CD14-positive monocyte (primary cell): ENCODE data around the gene TMEM184B. TPM values are rescaled to one million over a fixed set of nuclear protein-coding genes. Genes with fewer than 3 reads are reported as not detected.

Experiments
- DNase-seq, 3 donors: peaks; one replicate each; pipeline ENCODE4 v3.0.0-alpha.2; 2011 to 2022
- H2AFZ ChIP-seq: 2 replicates; pipeline ENCODE4 v1.6.0; 2012; ENCODE audit warnings: mild to moderate bottlenecking, low read depth, low read length, inconsistent platforms; ENCODE audit not compliant: insufficient read depth, poor library complexity, severe bottlenecking
- H3K27ac ChIP-seq, 2 donors: 1 replicate in 1 of 2; 2 replicates in 1 of 2; pipeline ENCODE4 v1.5.1; 2012 to 2013; ENCODE audit warnings: low read length in 2 of 2, control low read depth in 1 of 2, inconsistent platforms in 1 of 2, low read depth in 1 of 2, mild to moderate bottlenecking in 1 of 2
- H3K27me3 ChIP-seq, 2 donors: one replicate each; pipeline versions ENCODE4 v1.6.0 to v1.6.1; 2011 to 2013; ENCODE audit warnings: low read length in 2 of 2; ENCODE audit not compliant: control insufficient read depth in 2 of 2, insufficient read depth in 2 of 2
- H3K36me3 ChIP-seq, 2 donors: replicated peaks in 1 of 2; 1 replicate in 1 of 2; 2 replicates in 1 of 2; pipeline versions ENCODE4 v1.5.1 to v1.6.1; 2012 to 2013; ENCODE audit warnings: low read length in 2 of 2, control low read depth in 1 of 2, inconsistent platforms in 1 of 2, mild to moderate bottlenecking in 1 of 2; ENCODE audit not compliant: insufficient read depth in 2 of 2, control insufficient read depth in 1 of 2
- H3K4me1 ChIP-seq, 2 donors: 1 replicate in 1 of 2; 2 replicates in 1 of 2; pipeline versions ENCODE4 v1.5.1 to v1.6.1; 2012 to 2013; ENCODE audit warnings: low read length in 2 of 2, control low read depth in 1 of 2, inconsistent platforms in 1 of 2, mild to moderate bottlenecking in 1 of 2, moderate library complexity in 1 of 2; ENCODE audit not compliant: insufficient read depth in 2 of 2, control insufficient read depth in 1 of 2
- H3K4me2 ChIP-seq: replicated peaks from 2 replicates; pipeline ENCODE3; 2012; ENCODE audit warnings: low read length, moderate library complexity, mild to moderate bottlenecking; ENCODE audit not compliant: poor library complexity, severe bottlenecking; ENCODE audit errors: extremely low read depth
- H3K4me3 ChIP-seq, 3 experiments: fragments of 200-600 bp in 1 of 3; sonication (generic) in 1 of 3; replicated peaks in 1 of 3; 1 replicate in 2 of 3; 2 replicates in 1 of 3; pipeline ENCODE4 v1.5.1; 2011 to 2013; ENCODE audit warnings: low read length in 3 of 3, mild to moderate bottlenecking in 3 of 3, control low read depth in 2 of 3, low read depth in 2 of 3, inconsistent platforms in 1 of 3, moderate library complexity in 1 of 3
- H3K79me2 ChIP-seq: 2 replicates; pipeline ENCODE4 v1.6.0; 2012; ENCODE audit warnings: mild to moderate bottlenecking, control low read depth, inconsistent platforms, low read length, moderate library complexity; ENCODE audit not compliant: insufficient read depth
- H3K9ac ChIP-seq: 2 replicates; pipeline ENCODE4 v1.6.0; 2017; ENCODE audit warnings: low read length, mild to moderate bottlenecking; ENCODE audit not compliant: insufficient read depth, poor library complexity, severe bottlenecking
- H3K9me3 ChIP-seq, 2 donors: replicated peaks in 1 of 2; 1 replicate in 1 of 2; 2 replicates in 1 of 2; pipeline versions ENCODE4 v1.5.1 to v1.6.1; 2012 to 2013; ENCODE audit warnings: low read length in 2 of 2, control low read depth in 1 of 2; ENCODE audit not compliant: control insufficient read depth in 1 of 2, insufficient read depth in 1 of 2
- H4K20me1 ChIP-seq: 2 replicates; pipeline ENCODE4 v1.6.0; 2012; ENCODE audit warnings: mild to moderate bottlenecking, low read length, control low read depth, moderate library complexity; ENCODE audit not compliant: insufficient read depth
- H3K27ac Mint-ChIP-seq, 7 donors: one replicate each; pipeline ENCODE4 v1.8.0; 2020; ENCODE audit warnings: mild to moderate bottlenecking in 7 of 7, mixed read lengths in 7 of 7, moderate library complexity in 6 of 7, inconsistent platforms in 2 of 7
- H3K27me3 Mint-ChIP-seq, 3 donors: one replicate each; pipeline ENCODE4 v1.8.0; 2021 to 2022; ENCODE audit warnings: low read depth in 3 of 3, mild to moderate bottlenecking in 3 of 3, mixed read lengths in 3 of 3, moderate library complexity in 3 of 3, inconsistent platforms in 1 of 3
- H3K36me3 Mint-ChIP-seq, 2 donors: one replicate each; pipeline ENCODE4 v1.8.0; 2020; ENCODE audit warnings: mixed read lengths in 2 of 2, inconsistent platforms in 1 of 2, mild to moderate bottlenecking in 1 of 2
- H3K4me1 Mint-ChIP-seq: one replicate; pipeline ENCODE4 v1.8.0; 2020; ENCODE audit warnings: mild to moderate bottlenecking, mixed read lengths
- H3K4me3 Mint-ChIP-seq, 2 donors: one replicate each; pipeline ENCODE4 v1.8.0; 2020; ENCODE audit warnings: mild to moderate bottlenecking in 2 of 2, mixed read lengths in 2 of 2, moderate library complexity in 1 of 2
- H3K9me3 Mint-ChIP-seq, 7 donors: one replicate each; pipeline ENCODE4 v1.8.0; 2020 to 2022; ENCODE audit warnings: mixed read lengths in 7 of 7, mild to moderate bottlenecking in 6 of 7, moderate library complexity in 6 of 7, inconsistent platforms in 2 of 7
- WGBS: methylation state at CpG from one replicate; pipeline ENCODE4 v1.1.5; 2013; ENCODE audit warnings: missing lambda C conversion rate; ENCODE audit not compliant: insufficient coverage; 5-methylcytosine and 5-hydroxymethylcytosine counted together
- intact Hi-C, 2 donors: fragments of 100-400 bp; cut with micrococcal nuclease; formaldehyde crosslinking; loops; one replicate each; pipeline versions ENCODE4 v1.15.0 to v1.15.1; 2023
- polyA plus RNA-seq, 3 donors: library from polyadenylated mRNA; depleted of rRNA in 1 of 3; unstranded in 2 of 3; stranded (reverse) in 1 of 3; fragments of 300-500 nt in 2 of 3; fragments of >200 nt in 1 of 3; fragmentation: Illumina TruSeq in 2 of 3; gene quantifications; 1 replicate in 2 of 3; 2 replicates in 1 of 3; pipeline ENCODE4 v1.2.3, GENCODE V29; 2012 to 2021
- TF ChIP-seq, protein P1 (sequence below): fragments of 200-600 bp; IDR thresholded peaks from one replicate; pipeline ENCODE4 v1.8.0; 2022; ENCODE audit warnings: antibody characterized with exemption, mild to moderate bottlenecking

The TMEM184B gene
- polyA plus RNA-seq, 3 donors = 7.4 to 17.7 (median 10.6) TPM

DNA sequence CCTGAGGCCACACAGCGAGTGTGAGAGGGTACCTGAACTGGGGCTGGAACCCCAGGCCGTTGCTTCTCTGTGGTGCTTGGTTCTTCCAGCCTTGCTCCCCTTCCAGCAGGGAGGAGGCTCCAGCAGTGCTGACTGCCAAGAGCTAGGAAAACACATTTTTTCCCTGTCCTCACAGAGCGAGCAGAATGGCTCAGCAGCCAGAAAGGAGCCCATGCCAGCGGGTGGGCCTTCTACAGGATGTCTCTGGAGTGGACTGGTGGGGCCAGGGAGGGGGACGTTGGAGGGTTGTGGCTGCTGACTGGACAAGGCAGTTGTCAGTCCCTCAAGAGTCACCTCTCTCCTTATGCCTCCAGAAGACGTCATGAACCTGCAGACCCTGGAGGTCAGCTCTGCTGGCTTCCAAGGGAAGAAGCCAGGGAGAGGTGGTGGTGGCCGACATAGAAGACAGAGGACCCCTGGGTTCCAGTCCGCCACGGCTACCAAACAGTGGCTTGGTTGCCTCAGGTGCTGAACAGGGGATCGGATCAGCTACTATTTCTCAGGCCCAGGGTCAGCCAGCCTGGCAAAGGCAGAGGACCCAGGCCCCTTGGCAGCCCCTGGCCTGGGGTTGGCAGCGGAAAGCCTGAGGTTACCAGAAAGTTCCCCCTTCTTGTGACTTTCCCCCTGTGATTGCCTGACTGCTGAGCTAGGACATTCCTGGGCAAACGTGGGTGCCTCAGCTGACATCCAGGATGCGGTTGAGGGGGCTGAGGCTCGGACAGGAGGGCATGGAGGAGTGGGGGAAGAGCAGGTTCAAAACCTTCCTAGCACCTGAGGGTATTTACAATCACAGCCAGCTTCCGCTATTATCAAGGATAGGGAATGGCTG is 67.3 kb downstream of the TMEM184B start:
- Mint-ChIP-seq H3K9me3 (no peaks in the 10 kb centered on the region), H3K27ac (peak overlapping the region in 1 of 7 donors; percentile 58), H3K4me1 (peaks cover 41% of the 10 kb centered on the region), H3K27me3 (peaks cover 14 to 36% (median 25%) of the 10 kb centered on the region in 3 donors), H3K36me3 (peaks cover 0 to 2% of the 10 kb centered on the region in 2 donors), H3K4me3 (no peak overlapping the region)
- Histone ChIP-seq H3K9me3 (no peaks in the 10 kb centered on the region), H3K4me2 (no peak overlapping the region), H3K27ac (no peak overlapping the region), H4K20me1 (peaks cover 63% of the 10 kb centered on the region), H3K4me3 (no peak overlapping the region), H3K27me3 (peaks cover 0 to 15% of the 10 kb centered on the region in 2 donors), H3K36me3 (no peaks in the 10 kb centered on the region), H3K4me1 (peaks cover 21 to 41% of the 10 kb centered on the region in 2 donors), H2AFZ (no peak overlapping the region), H3K79me2 (no peaks in the 10 kb centered on the region), H3K9ac (no peak overlapping the region)
- no peak for DNase-seq
- 96% methylated on average over 8 of the region's 15 CpGs for WGBS
- TF ChIP-seq, protein P1, sequence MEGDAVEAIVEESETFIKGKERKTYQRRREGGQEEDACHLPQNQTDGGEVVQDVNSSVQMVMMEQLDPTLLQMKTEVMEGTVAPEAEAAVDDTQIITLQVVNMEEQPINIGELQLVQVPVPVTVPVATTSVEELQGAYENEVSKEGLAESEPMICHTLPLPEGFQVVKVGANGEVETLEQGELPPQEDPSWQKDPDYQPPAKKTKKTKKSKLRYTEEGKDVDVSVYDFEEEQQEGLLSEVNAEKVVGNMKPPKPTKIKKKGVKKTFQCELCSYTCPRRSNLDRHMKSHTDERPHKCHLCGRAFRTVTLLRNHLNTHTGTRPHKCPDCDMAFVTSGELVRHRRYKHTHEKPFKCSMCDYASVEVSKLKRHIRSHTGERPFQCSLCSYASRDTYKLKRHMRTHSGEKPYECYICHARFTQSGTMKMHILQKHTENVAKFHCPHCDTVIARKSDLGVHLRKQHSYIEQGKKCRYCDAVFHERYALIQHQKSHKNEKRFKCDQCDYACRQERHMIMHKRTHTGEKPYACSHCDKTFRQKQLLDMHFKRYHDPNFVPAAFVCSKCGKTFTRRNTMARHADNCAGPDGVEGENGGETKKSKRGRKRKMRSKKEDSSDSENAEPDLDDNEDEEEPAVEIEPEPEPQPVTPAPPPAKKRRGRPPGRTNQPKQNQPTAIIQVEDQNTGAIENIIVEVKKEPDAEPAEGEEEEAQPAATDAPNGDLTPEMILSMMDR = no peak
- intact Hi-C loops = no loop called here

DNA sequence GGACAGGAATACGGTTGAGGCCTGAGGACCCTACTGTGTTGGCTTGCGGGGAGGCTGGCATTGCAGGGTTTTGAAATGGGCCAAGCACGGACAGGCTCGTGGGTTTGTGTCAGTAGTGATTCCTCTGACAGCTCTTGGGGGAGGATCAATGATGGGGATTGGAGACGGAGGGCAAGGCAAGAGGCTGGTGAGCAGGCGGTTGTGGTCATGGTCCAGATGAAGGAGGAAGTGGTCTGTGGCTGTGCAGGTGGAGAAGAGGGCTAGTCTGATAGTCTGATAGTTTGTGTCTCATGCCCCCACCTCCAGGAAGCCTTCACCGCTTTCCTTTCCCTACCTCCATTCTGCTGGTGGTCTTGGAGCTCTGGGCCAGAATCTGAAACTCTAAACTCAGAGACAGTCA is 68.0 kb downstream of the TMEM184B start:
- peaks cover 41% of the 10 kb centered on the region for H3K4me1 Mint-ChIP-seq
- H3K4me3 ChIP-seq = no peak overlapping the region

More for the DNA sequence above, 68.0 kb downstream of the TMEM184B start:
- no peak overlapping the region for H3K27ac Mint-ChIP-seq
- no peaks in the 10 kb centered on the region for H3K9me3 ChIP-seq
- peaks cover 0 to 2% of the 10 kb centered on the region in 2 donors for H3K36me3 Mint-ChIP-seq
- no peak for DNase-seq
- peaks cover 0 to 15% of the 10 kb centered on the region in 2 donors for H3K27me3 ChIP-seq
- intact Hi-C loops = loop anchor here in 1 of 2 donors (1.0 to 5.0 kb wide), 2 partner anchors 9 to 57 kb away; no protein-coding TSS in a partner anchor
- WGBS = 22% methylated on average over 6 of the region's 7 CpGs
- H3K9ac ChIP-seq = no peak overlapping the region
- peaks cover 57% of the 10 kb centered on the region for H4K20me1 ChIP-seq
- H3K4me3 Mint-ChIP-seq = peak overlapping the region in 1 of 2 donors; percentile 12
- peaks cover 14 to 38% (median 23%) of the 10 kb centered on the region in 3 donors for H3K27me3 Mint-ChIP-seq
- H3K36me3 ChIP-seq = no peaks in the 10 kb centered on the region
- no peaks in the 10 kb centered on the region for H3K79me2 ChIP-seq
- no peak overlapping the region for H3K27ac ChIP-seq
- H2AFZ ChIP-seq = no peak overlapping the region
- H3K9me3 Mint-ChIP-seq = no peaks in the 10 kb centered on the region
- peak overlapping the region; percentile 94 for H3K4me2 ChIP-seq
- TF ChIP-seq, protein P1 = no peak
- H3K4me1 ChIP-seq = peaks cover 21 to 43% of the 10 kb centered on the region in 2 donors
